K562 (cell line): ENCODE measurements around the gene FAM217B. TPM values are rescaled to one million over a fixed set of nuclear protein-coding genes. Genes with fewer than 3 reads are reported as not detected.

Experiments
- BRCA1 ChIP-seq, 2 experiments: fragments of 450-650 bp in 1 of 2; sonication (generic) in 1 of 2; formaldehyde crosslinking in 1 of 2; IDR thresholded peaks; 2 replicates each; pipeline versions ENCODE4 v1.5.0 to v1.6.1; 2017 to 2020; ENCODE audit warnings: mild to moderate bottlenecking in 1 of 2, missing genetic modification reagents in 1 of 2
- CEBPB ChIP-seq: fragments of 450-650 bp; IDR thresholded peaks from 2 replicates; pipeline ENCODE4 v1.6.1; 2016; ENCODE audit warnings: missing genetic modification characterization, missing compliant biosample characterization
- CHD1 ChIP-seq: fragments of 200-600 bp; sonication (generic); IDR thresholded peaks from one replicate; pipeline ENCODE4 v1.6.1; 2012; ENCODE audit warnings: mild to moderate bottlenecking, moderate library complexity, low read length, inconsistent platforms
- CREB1 ChIP-seq, 2 experiments: sonication (generic) in 1 of 2; formaldehyde crosslinking in 1 of 2; IDR thresholded peaks; 2 replicates each; pipeline versions ENCODE4 v1.6.1 to v1.8.0; 2012 to 2022; ENCODE audit warnings: inconsistent platforms in 1 of 2, mild to moderate bottlenecking in 1 of 2, missing genetic modification reagents in 1 of 2, moderate library complexity in 1 of 2
- GABPB1 ChIP-seq: sonication (generic); formaldehyde crosslinking; IDR thresholded peaks from 2 replicates; pipeline ENCODE4 v1.8.0; 2022; ENCODE audit warnings: mild to moderate bottlenecking, missing genetic modification reagents
- HCFC1 ChIP-seq: IDR thresholded peaks from 2 replicates; pipeline ENCODE4 v1.6.1; 2012; ENCODE audit warnings: low read depth, low read length, improper control_type of control experiment
- HLTF ChIP-seq: fragments of 450-650 bp; IDR thresholded peaks from 2 replicates; pipeline ENCODE4 v1.6.1; 2016
- JUNB ChIP-seq: fragments of 450-650 bp; formaldehyde crosslinking; conservative IDR thresholded peaks from 2 replicates; pipeline ENCODE4 v1.4.0; 2020; ENCODE audit warnings: mild to moderate bottlenecking
- KDM4B ChIP-seq, 2 experiments: fragments of 450-650 bp in 1 of 2; sonication (generic) in 1 of 2; IDR thresholded peaks; 2 replicates each; pipeline ENCODE4 v1.6.1; 2016 to 2017; ENCODE audit warnings: borderline replicate concordance in 2 of 2, antibody characterized with exemption in 1 of 2, low read depth in 1 of 2, mild to moderate bottlenecking in 1 of 2
- MCM2 ChIP-seq: fragments of 450-650 bp; IDR thresholded peaks from 2 replicates; pipeline ENCODE4 v1.6.1; 2017; ENCODE audit warnings: low read depth, mild to moderate bottlenecking
- MXI1 ChIP-seq: IDR thresholded peaks from 2 replicates; pipeline ENCODE4 v1.6.1; 2011; ENCODE audit warnings: low read depth, mild to moderate bottlenecking, improper control_type of control experiment, low read length
- PHTF2 ChIP-seq: fragments of 250-450 bp; sonication (Bioruptor Pico); IDR thresholded peaks from 2 replicates; pipeline ENCODE4 v1.5.0; 2021; ENCODE audit warnings: mild to moderate bottlenecking
- POU5F1 ChIP-seq: fragments of 150-350 bp; IDR thresholded peaks from 2 replicates; pipeline ENCODE4 v1.6.1; 2014; ENCODE audit warnings: borderline replicate concordance, low read length, low read depth, mild to moderate bottlenecking; ENCODE audit not compliant: partially characterized antibody
- SAFB ChIP-seq: fragments of 200-400 bp; formaldehyde crosslinking; IDR thresholded peaks from 2 replicates; pipeline ENCODE4 v1.6.1; 2017; ENCODE audit warnings: low read depth, low read length, borderline replicate concordance
- TEAD2 ChIP-seq: fragments of 450-650 bp; IDR thresholded peaks from 2 replicates; pipeline ENCODE4 v1.6.1; 2016; ENCODE audit warnings: missing genetic modification characterization, control low read depth, missing compliant biosample characterization
- ZBTB12 ChIP-seq: fragments of 250-450 bp; sonication (Bioruptor Pico); IDR thresholded peaks from 2 replicates; pipeline ENCODE4 v1.4.0; 2020
- ZNF146 ChIP-seq: IDR thresholded peaks from one replicate; pipeline ENCODE4 v1.6.1; 2018; ENCODE audit warnings: missing compliant biosample characterization; ENCODE audit not compliant: unreplicated experiment
- ZNF511 ChIP-seq: sonication (generic); formaldehyde crosslinking; IDR thresholded peaks from 2 replicates; pipeline ENCODE4 v1.8.0; 2022; ENCODE audit warnings: mild to moderate bottlenecking, missing genetic modification reagents
- ZNF551 ChIP-seq: fragments of 250-450 bp; sonication (Bioruptor Pico); IDR thresholded peaks from 2 replicates; pipeline ENCODE4 v1.5.0; 2021; ENCODE audit warnings: mild to moderate bottlenecking, moderate library complexity
- ZNF592 ChIP-seq: fragments of 450-650 bp; IDR thresholded peaks from 2 replicates; pipeline ENCODE4 v1.6.1; 2017; ENCODE audit warnings: antibody characterized with exemption, mild to moderate bottlenecking
- polyA plus RNA-seq, 8 experiments: library from polyadenylated mRNA; depleted of rRNA in 4 of 8; stranded (reverse) in 5 of 8; unstranded in 3 of 8; fragments of >200 nt; fragmentation: Nextera tagmentation in 2 of 8; fragmentation: Illumina TruSeq in 1 of 8; extraction: Ambion mirVana in 2 of 8; extraction: Trizol in 1 of 8; gene quantifications; 2 replicates each; pipeline versions ENCODE4 v1.2.1 to v1.2.3, GENCODE V29; 2011 to 2014; ENCODE audit warnings: inconsistent platforms in 1 of 8, missing spikeins in 1 of 8
- total RNA-seq, 7 experiments: library from RNA; depleted of rRNA in 6 of 7; stranded (reverse); fragments of >200 nt in 6 of 7; fragmentation: Illumina TruSeq in 2 of 7; extraction: Trizol in 2 of 7; gene quantifications; 2 replicates each; pipeline versions ENCODE4 v1.2.1 to v1.2.3, GENCODE V29; 2011 to 2021; ENCODE audit warnings: low replicate concordance in 1 of 7
- TF ChIP-seq, protein P1 (sequence below): conservative IDR thresholded peaks from 2 replicates; pipeline ENCODE4 v1.6.1; 2011; ENCODE audit warnings: low read depth, mild to moderate bottlenecking, low read length; ENCODE audit not compliant: control insufficient read depth

FAM217B gene
- total and polyA plus RNA-seq, 9 of the 15 experiments (the other 6 are each of a cell fraction or from before 2014, with no cell fraction given) = 4.8 to 11.4 (median 6.9) TPM

DNA sequence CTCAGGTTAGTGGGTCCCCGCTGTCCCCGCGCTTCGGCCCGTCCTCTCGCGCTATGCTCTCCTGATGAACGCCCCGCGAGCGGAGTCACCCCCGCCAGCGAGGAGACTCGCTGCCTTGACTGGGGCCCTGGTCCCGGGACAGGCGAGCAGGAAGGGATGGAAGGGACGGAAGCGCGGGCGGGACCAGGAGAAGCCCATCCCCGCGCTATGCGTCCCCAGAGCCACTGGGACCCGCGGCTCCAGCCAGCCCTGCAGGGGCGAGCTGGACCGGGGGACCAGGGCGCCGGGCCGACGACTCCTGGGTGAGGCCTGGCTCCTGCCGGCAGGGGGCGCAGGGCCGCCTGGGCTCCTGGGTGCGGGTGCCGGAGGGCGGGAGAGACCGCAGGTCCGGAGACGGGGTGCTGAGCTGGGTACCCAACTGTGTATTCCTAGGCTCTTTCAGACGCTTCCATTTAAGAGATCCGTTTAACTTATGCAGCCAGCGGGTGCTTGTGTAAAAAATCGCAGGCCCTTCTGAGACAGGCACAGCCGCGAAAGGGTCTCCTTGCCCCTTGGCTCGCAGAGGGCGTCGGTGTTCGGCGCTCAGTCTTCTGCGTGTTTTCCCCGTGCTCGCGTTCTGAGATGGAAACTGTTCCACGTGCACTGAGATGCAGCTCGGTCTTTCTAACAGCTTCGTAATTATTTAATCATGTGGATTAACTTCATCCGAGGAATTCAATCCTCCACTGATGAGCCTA is 6.2 kb upstream of the FAM217B start (continued):
- TF ChIP-seq ZNF511 (CRISPR knock-in tag) = no peak
- no peak for TF ChIP-seq KDM4B (IDR thresholded peaks at IDR 0.05; ENCODE audit: borderline replicate concordance in 2 of 2, low read depth in 1 of 2)
- TF ChIP-seq CHD1 = no peak
- no peak for TF ChIP-seq BRCA1 (IDR thresholded peaks at IDR 0.05)
- no peak for TF ChIP-seq BRCA1 (CRISPR knock-in tag; IDR thresholded peaks at IDR 0.05)
- TF ChIP-seq JUNB (CRISPR knock-in tag) = no peak
- TF ChIP-seq CREB1 (IDR thresholded peaks at IDR 0.05) = no peak
- no peak for TF ChIP-seq CREB1 (CRISPR knock-in tag; IDR thresholded peaks at IDR 0.05)
- no peak for TF ChIP-seq HCFC1
- no peak for TF ChIP-seq TEAD2 (tag)
- no peak for TF ChIP-seq MCM2
- no peak for TF ChIP-seq GABPB1 (CRISPR knock-in tag)
- 0 out of 2 replicates have a peak, but pooled peaks have one; percentile 28 for TF ChIP-seq ZNF592
- no peak for TF ChIP-seq ZBTB12 (CRISPR knock-in tag)
- TF ChIP-seq POU5F1 = no peak
- no peak for TF ChIP-seq MXI1
- TF ChIP-seq, protein P1, sequence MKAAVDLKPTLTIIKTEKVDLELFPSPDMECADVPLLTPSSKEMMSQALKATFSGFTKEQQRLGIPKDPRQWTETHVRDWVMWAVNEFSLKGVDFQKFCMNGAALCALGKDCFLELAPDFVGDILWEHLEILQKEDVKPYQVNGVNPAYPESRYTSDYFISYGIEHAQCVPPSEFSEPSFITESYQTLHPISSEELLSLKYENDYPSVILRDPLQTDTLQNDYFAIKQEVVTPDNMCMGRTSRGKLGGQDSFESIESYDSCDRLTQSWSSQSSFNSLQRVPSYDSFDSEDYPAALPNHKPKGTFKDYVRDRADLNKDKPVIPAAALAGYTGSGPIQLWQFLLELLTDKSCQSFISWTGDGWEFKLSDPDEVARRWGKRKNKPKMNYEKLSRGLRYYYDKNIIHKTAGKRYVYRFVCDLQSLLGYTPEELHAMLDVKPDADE = no peak
- TF ChIP-seq ZNF146 (CRISPR knock-in tag) = no peak
- TF ChIP-seq PHTF2 = no peak
- TF ChIP-seq CEBPB (tag) = no peak
- no peak for TF ChIP-seq SAFB
- no peak for TF ChIP-seq ZNF551 (CRISPR knock-in tag)
- no peak for TF ChIP-seq HLTF
